ENCODE data around the gene ATP1A1.

ATP1A1 gene

DNA sequence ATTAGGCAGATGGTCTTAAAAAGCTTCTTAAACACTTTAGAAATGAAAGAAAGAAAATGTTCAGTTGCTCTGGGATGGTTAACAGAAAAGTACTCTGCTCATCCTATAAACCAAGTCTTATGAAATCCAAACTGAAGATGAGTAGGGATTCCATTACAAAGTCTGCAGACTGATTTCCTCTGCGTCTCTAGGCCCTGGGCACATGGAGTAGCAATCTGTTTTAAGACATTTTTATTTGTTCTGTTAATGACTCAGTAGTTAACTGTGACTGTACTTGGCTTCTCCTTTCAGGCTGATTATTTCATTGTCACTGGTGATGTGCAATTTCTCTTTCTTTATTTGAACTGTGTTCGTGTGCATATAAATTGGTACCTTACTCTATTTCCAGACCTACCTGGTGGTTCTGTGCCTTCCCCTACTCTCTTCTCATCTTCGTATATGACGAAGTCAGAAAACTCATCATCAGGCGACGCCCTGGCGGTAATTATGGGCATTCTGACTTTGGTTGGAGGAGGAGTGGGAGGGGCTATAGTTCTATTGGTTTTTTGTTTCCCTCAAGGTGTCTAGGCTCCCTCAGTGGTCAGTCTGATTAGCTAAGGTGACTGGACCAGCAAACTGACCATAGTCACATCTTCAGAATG lies 30.6 kb downstream of the ATP1A1 start:
- peak overlapping the region; percentile 59 for H3K9ac ChIP-seq (ENCODE audit: low read length)
- H2BK15ac ChIP-seq (ENCODE audit: low read depth, poor library complexity, severe bottlenecking), result no peak overlapping the region
- H4K91ac ChIP-seq (ENCODE audit: low read length), result no peak overlapping the region
- H2AFZ ChIP-seq (ENCODE audit: low read depth, low read length), result no peak overlapping the region
- no peak overlapping the region for H3K4me3 ChIP-seq (ENCODE audit: insufficient read depth in 1 of 2, low read depth in 1 of 2, low read length in 2 of 2)
- no peak overlapping the region for H3K27ac ChIP-seq (ENCODE audit: low read length, poor library complexity, severe bottlenecking)
- no peak overlapping the region for H3K23ac ChIP-seq (ENCODE audit: low read length in 2 of 2)
- no peak overlapping the region for H2AK5ac ChIP-seq (ENCODE audit: low read length, severe bottlenecking)
- H2BK12ac ChIP-seq (ENCODE audit: low read length in 2 of 2), result no peak overlapping the region
- H3K79me1 ChIP-seq (replicated peaks; ENCODE audit: low read length, poor library complexity, severe bottlenecking), result peaks cover 11% of the 10 kb centered on the region
- 97% methylated on average over 7 of the region's 7 CpGs for WGBS
- DNase-seq, result no peak
- H4K8ac ChIP-seq (ENCODE audit: low read length), result no peak overlapping the region
- no peaks in the 10 kb centered on the region for H3K27me3 ChIP-seq (ENCODE audit: control insufficient read depth in 1 of 2, insufficient read depth in 1 of 2, low read length in 2 of 2)
- no peak overlapping the region for H3K4ac ChIP-seq (ENCODE audit: low read depth in 1 of 2, low read length in 2 of 2)
- no peaks in the 10 kb centered on the region for H3K9me3 ChIP-seq (ENCODE audit: control insufficient read depth, low read length)
- no peak overlapping the region for H2BK120ac ChIP-seq (ENCODE audit: low read depth, low read length)
- no peak overlapping the region for H3K4me2 ChIP-seq (ENCODE audit: low read length, poor library complexity, severe bottlenecking)
- H3K36me3 ChIP-seq (ENCODE audit: control insufficient read depth in 1 of 2, insufficient read depth in 2 of 2, low read depth in 1 of 2, low read length in 2 of 2), result peaks cover 68 to 100% of the 10 kb centered on the region in 2 experiments
- peaks cover 4% of the 10 kb centered on the region for H3K4me1 ChIP-seq (ENCODE audit: control insufficient read depth, insufficient read depth, low read depth, low read length)
- H3K14ac ChIP-seq (ENCODE audit: low read length in 2 of 2), result no peak overlapping the region
- H2BK5ac ChIP-seq (ENCODE audit: low read depth, low read length, poor library complexity, severe bottlenecking), result no peak overlapping the region
- H3K18ac ChIP-seq (ENCODE audit: low read depth in 1 of 2, low read length in 2 of 2), result no peak overlapping the region

DNA sequence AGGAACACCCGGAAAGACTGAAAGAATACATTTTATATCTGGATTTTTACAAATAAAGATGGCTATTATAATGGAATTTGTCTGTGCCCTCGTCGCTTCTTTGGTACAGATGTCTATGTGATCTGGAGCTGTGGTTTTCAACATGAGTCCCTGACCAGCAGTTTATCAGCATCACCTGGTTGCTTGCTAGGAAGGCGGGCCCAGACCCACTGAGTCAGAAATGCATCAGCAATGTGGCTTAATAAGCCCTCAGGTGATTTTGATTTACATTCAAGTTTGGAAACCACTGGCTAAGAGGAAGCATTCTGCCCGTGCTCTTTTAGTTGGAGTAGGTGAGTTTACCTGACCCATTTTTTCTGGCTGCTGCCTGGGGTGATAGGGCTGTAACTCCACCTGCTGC lies 31.7 kb downstream of the ATP1A1 start:
- Histone ChIP-seq H2AFZ (ENCODE audit: low read depth, low read length) (no peak overlapping the region), H3K23ac (ENCODE audit: low read length in 2 of 2) (no peak overlapping the region), H3K4ac (ENCODE audit: low read depth in 1 of 2, low read length in 2 of 2) (no peak overlapping the region), H2BK15ac (ENCODE audit: low read depth, poor library complexity, severe bottlenecking) (no peak overlapping the region), H3K27ac (ENCODE audit: low read length, poor library complexity, severe bottlenecking) (no peak overlapping the region), H3K4me3 (ENCODE audit: insufficient read depth in 1 of 2, low read depth in 1 of 2, low read length in 2 of 2) (no peak overlapping the region), H3K14ac (ENCODE audit: low read length in 2 of 2) (no peak overlapping the region), H3K4me2 (ENCODE audit: low read length, poor library complexity, severe bottlenecking) (no peak overlapping the region), H3K36me3 (ENCODE audit: control insufficient read depth in 1 of 2, insufficient read depth in 2 of 2, low read depth in 1 of 2, low read length in 2 of 2) (peaks cover 70 to 96% of the 10 kb centered on the region in 2 experiments), H2BK5ac (ENCODE audit: low read depth, low read length, poor library complexity, severe bottlenecking) (no peak overlapping the region), H2AK5ac (ENCODE audit: low read length, severe bottlenecking) (no peak overlapping the region), H3K4me1 (ENCODE audit: control insufficient read depth, insufficient read depth, low read depth, low read length) (peaks cover 6% of the 10 kb centered on the region), H3K9ac (ENCODE audit: low read length) (no peak overlapping the region), H4K91ac (ENCODE audit: low read length) (no peak overlapping the region), H3K27me3 (ENCODE audit: control insufficient read depth in 1 of 2, insufficient read depth in 1 of 2, low read length in 2 of 2) (no peaks in the 10 kb centered on the region), H2BK12ac (ENCODE audit: low read length in 2 of 2) (no peak overlapping the region), H3K79me1 (replicated peaks; ENCODE audit: low read length, poor library complexity, severe bottlenecking) (peaks cover 10% of the 10 kb centered on the region), H3K18ac (ENCODE audit: low read depth in 1 of 2, low read length in 2 of 2) (no peak overlapping the region), H3K9me3 (ENCODE audit: control insufficient read depth, low read length) (no peaks in the 10 kb centered on the region), H4K8ac (ENCODE audit: low read length) (no peak overlapping the region), H2BK120ac (ENCODE audit: low read depth, low read length) (no peak overlapping the region)
- DNase-seq, result no peak
- WGBS, result 99% methylated on average over 5 of the region's 5 CpGs

DNA sequence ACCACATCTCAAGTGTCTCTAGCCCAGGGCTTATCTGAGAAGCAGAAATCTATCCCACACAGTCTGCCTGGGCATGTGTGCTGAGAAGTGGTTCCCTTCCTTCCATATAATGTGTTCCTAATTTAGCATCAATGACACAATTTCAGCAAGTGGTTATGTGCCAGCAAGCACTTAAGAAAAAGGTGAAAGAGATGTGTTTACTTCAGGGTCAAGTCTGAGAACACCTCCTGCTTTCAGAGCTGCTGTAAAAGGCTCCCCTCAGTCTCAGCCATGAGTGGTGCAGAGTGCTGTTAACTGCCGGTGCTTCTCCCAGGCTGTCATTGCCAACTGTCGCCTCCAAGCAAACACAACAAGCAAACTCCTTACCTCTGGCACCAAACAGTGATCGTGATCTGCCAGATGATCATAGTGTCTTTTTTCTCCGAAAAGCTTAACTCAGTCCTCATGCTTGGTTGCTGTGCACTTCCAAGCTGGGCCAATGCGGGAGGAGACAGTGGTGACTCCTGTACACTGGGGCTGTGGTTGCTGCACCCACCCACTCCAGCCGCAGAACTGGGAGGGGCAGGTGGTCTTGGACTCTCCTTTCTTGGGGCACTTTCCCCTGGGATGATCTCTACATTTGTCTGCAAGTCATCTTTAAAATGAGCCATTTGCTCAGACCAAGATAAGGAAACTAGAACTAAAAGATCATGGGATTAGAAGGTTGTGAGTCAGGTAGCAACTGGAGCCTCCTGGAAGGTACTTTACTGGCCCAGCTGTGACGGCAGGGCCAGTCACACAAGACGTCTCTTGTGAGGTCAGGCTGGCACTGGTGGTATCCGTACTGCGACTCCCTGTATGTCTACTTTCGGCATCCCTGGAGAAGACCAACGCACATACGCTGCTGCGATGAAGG lies 32.4 kb downstream of the ATP1A1 start:
- no peaks in the 10 kb centered on the region for H3K27me3 ChIP-seq (ENCODE audit: control insufficient read depth in 1 of 2, insufficient read depth in 1 of 2, low read length in 2 of 2)
- no peak overlapping the region for H4K91ac ChIP-seq (ENCODE audit: low read length)
- no peaks in the 10 kb centered on the region for H3K9me3 ChIP-seq (ENCODE audit: control insufficient read depth, low read length)
- H2BK120ac ChIP-seq (ENCODE audit: low read depth, low read length), result no peak overlapping the region
- H3K9ac ChIP-seq (ENCODE audit: low read length), result no peak overlapping the region
- H3K36me3 ChIP-seq (ENCODE audit: control insufficient read depth in 1 of 2, insufficient read depth in 2 of 2, low read depth in 1 of 2, low read length in 2 of 2), result peaks cover 64 to 88% of the 10 kb centered on the region in 2 experiments
- 91% methylated on average over 14 of the region's 14 CpGs for WGBS
- peaks cover 6% of the 10 kb centered on the region for H3K4me1 ChIP-seq (ENCODE audit: control insufficient read depth, insufficient read depth, low read depth, low read length)
- no peak overlapping the region for H3K27ac ChIP-seq (ENCODE audit: low read length, poor library complexity, severe bottlenecking)
- no peak overlapping the region for H2BK12ac ChIP-seq (ENCODE audit: low read length in 2 of 2)
- H3K14ac ChIP-seq (ENCODE audit: low read length in 2 of 2), result no peak overlapping the region
- no peak overlapping the region for H3K4me2 ChIP-seq (ENCODE audit: low read length, poor library complexity, severe bottlenecking)
- H3K4me3 ChIP-seq (ENCODE audit: insufficient read depth in 1 of 2, low read depth in 1 of 2, low read length in 2 of 2), result no peak overlapping the region
- H2BK5ac ChIP-seq (ENCODE audit: low read depth, low read length, poor library complexity, severe bottlenecking), result no peak overlapping the region
- H4K8ac ChIP-seq (ENCODE audit: low read length), result no peak overlapping the region
- no peak for DNase-seq
- no peak overlapping the region for H2BK15ac ChIP-seq (ENCODE audit: low read depth, poor library complexity, severe bottlenecking)
- peaks cover 8% of the 10 kb centered on the region for H3K79me1 ChIP-seq (replicated peaks; ENCODE audit: low read length, poor library complexity, severe bottlenecking)
- H3K18ac ChIP-seq (ENCODE audit: low read depth in 1 of 2, low read length in 2 of 2), result no peak overlapping the region
- H3K23ac ChIP-seq (ENCODE audit: low read length in 2 of 2), result no peak overlapping the region
- H2AK5ac ChIP-seq (ENCODE audit: low read length, severe bottlenecking), result no peak overlapping the region
- no peak overlapping the region for H3K4ac ChIP-seq (ENCODE audit: low read depth in 1 of 2, low read length in 2 of 2)
- no peak overlapping the region for H2AFZ ChIP-seq (ENCODE audit: low read depth, low read length)

DNA sequence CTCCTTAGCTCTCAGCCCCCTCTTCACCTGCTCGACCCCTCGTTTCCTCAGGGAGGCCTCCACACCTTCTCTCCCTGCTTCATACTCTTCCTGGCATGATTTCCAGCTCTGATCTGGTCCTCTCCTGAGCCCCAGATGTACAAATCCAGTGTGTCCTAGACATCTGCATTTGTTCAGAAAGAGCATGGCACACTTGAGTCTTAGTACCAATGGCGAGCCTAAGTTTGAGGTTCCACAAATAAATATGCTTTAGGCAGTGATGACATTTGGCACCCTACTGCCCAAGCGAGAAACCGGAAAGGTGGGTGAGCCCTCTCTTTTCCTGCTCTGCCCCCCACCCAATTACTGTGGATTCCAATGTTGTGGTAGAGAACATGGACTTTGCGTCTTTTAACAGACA lies 34.0 kb downstream of the ATP1A1 start:
- Histone ChIP-seq H3K36me3 (ENCODE audit: control insufficient read depth in 1 of 2, insufficient read depth in 2 of 2, low read depth in 1 of 2, low read length in 2 of 2) (peaks cover 54 to 73% of the 10 kb centered on the region in 2 experiments), H3K79me1 (replicated peaks; ENCODE audit: low read length, poor library complexity, severe bottlenecking) (peaks cover 8% of the 10 kb centered on the region), H2AFZ (ENCODE audit: low read depth, low read length) (no peak overlapping the region), H2AK5ac (ENCODE audit: low read length, severe bottlenecking) (no peak overlapping the region), H3K4ac (ENCODE audit: low read depth in 1 of 2, low read length in 2 of 2) (no peak overlapping the region), H4K8ac (ENCODE audit: low read length) (no peak overlapping the region), H4K91ac (ENCODE audit: low read length) (no peak overlapping the region), H3K27me3 (ENCODE audit: control insufficient read depth in 1 of 2, insufficient read depth in 1 of 2, low read length in 2 of 2) (no peaks in the 10 kb centered on the region), H3K18ac (ENCODE audit: low read depth in 1 of 2, low read length in 2 of 2) (no peak overlapping the region), H3K14ac (ENCODE audit: low read length in 2 of 2) (no peak overlapping the region), H2BK120ac (ENCODE audit: low read depth, low read length) (no peak overlapping the region), H3K9me3 (ENCODE audit: control insufficient read depth, low read length) (no peaks in the 10 kb centered on the region), H3K4me3 (ENCODE audit: insufficient read depth in 1 of 2, low read depth in 1 of 2, low read length in 2 of 2) (no peak overlapping the region), H3K23ac (ENCODE audit: low read length in 2 of 2) (no peak overlapping the region), H3K4me1 (ENCODE audit: control insufficient read depth, insufficient read depth, low read depth, low read length) (peaks cover 8% of the 10 kb centered on the region), H2BK15ac (ENCODE audit: low read depth, poor library complexity, severe bottlenecking) (no peak overlapping the region), H2BK5ac (ENCODE audit: low read depth, low read length, poor library complexity, severe bottlenecking) (no peak overlapping the region), H3K9ac (ENCODE audit: low read length) (no peak overlapping the region), H3K4me2 (ENCODE audit: low read length, poor library complexity, severe bottlenecking) (no peak overlapping the region), H2BK12ac (ENCODE audit: low read length in 2 of 2) (no peak overlapping the region), H3K27ac (ENCODE audit: low read length, poor library complexity, severe bottlenecking) (no peak overlapping the region)
- no peak for DNase-seq
- WGBS, result over 99% methylated on average over 6 of the region's 6 CpGs

Data from mesenchymal stem cell (in vitro differentiated cells and primary cell).